HG02973 (cell line): ENCODE measurements around the gene PLOD3.
"Not testable (repeated sequence)": the region's sequence is repeated elsewhere in the genome, so short reads cannot be mapped to it uniquely, and the experiment has no call there.

ENCODE experiments used
- ATAC-seq: cut with Tn5 transposase; IDR thresholded peaks from one replicate; pipeline ENCODE4 v1.9.1; 2021; ENCODE audit warnings: moderate library complexity; ENCODE audit not compliant: unreplicated experiment

The PLOD3 gene, protein sequence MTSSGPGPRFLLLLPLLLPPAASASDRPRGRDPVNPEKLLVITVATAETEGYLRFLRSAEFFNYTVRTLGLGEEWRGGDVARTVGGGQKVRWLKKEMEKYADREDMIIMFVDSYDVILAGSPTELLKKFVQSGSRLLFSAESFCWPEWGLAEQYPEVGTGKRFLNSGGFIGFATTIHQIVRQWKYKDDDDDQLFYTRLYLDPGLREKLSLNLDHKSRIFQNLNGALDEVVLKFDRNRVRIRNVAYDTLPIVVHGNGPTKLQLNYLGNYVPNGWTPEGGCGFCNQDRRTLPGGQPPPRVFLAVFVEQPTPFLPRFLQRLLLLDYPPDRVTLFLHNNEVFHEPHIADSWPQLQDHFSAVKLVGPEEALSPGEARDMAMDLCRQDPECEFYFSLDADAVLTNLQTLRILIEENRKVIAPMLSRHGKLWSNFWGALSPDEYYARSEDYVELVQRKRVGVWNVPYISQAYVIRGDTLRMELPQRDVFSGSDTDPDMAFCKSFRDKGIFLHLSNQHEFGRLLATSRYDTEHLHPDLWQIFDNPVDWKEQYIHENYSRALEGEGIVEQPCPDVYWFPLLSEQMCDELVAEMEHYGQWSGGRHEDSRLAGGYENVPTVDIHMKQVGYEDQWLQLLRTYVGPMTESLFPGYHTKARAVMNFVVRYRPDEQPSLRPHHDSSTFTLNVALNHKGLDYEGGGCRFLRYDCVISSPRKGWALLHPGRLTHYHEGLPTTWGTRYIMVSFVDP

GRCh38 chr7:101217388-101218235 lies at the start of gene PLOD3, which contains the start of gene ZNHIT1:
Gene PLOD3 (minus strand): TSS chr7:101217581. CDS start chr7:101217274, 307 bp downstream.
Gene ZNHIT1 (plus strand): TSS chr7:101218165. CDS start chr7:101218196, 31 bp downstream.
- ATAC-seq = peak; percentile 44

- no peak for ATAC-seq
Measured at GRCh38 chr7:101265622-101266516, 48.5 kb upstream of the PLOD3 start.

DNA sequence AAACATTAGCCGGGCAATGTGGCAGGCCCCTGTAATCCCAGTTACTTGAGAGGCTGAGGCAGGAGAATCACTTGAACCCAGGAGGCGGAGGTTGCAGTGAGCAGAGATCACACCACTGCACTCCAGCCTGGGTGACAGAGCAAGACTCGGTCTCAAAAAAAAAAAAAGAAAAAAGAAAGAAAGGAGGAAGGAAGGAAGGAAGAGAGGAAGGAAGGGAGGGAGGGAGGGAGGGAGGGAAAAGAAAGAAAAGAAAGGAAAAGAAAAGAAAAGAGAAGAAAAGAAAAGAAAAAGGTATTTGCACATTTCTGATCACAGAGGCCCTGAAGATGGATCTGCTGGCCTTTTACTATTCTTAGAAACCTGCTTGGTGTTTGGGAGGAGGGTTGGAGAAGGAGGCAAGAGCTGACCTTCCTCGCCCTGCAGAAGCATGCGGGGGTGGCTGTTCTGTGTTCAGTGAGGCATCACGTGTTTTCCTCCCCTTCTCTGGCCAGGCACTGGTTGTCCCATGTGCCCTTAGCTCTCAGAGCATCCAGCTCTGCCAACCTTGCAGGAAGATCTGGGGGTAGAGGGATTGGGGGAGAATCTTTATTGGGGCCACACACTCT lies 46.8 kb upstream of the PLOD3 start:
- ATAC-seq = not testable (repeated sequence)

DNA sequence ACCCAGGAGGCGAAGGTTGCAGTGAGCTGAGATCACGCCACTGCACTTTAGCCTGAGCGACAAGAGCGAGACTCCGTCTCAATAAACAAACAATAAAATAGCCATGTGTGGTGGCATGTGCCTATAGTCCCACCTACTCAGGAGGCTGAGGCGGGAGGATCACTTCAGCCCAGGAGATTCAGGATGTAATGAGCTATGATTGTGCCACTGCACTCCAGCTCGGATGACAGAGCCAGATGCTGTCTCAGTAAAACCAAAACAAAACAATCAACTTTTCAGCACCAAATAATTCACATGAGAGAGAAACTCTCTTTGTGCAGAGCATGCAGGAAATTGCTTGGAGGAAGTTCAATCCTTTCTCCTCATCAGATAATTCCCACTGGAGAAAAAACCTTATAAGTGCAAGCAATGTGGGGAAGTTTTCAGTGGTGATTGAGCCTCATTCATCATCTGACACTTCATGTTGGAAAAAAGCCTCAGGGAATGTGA lies 40.9 kb upstream of the PLOD3 start:
- ATAC-seq = no peak

DNA sequence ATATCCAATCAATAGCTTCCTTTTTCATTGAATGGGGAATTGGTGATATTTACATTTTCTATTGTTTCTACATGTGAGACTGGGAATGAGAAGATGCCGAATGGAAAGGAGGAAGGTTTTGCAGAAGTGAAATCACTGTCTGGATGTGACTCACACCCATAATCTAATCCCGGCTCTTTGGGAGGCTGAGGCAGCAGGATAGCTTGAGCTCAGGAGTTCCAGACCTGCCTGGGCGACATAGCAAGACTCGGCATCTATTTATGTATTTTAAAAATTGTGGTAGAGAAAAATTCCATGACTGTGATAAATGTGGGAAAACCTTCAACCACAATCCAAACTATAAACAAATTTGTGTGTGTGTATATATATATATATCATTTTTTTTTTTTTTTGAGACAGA lies 38.4 kb upstream of the PLOD3 start:
- ATAC-seq = no peak

GRCh38 chr7:101253199-101253598 lies 35.8 kb upstream of the PLOD3 start:
- ATAC-seq = not testable (repeated sequence)

DNA sequence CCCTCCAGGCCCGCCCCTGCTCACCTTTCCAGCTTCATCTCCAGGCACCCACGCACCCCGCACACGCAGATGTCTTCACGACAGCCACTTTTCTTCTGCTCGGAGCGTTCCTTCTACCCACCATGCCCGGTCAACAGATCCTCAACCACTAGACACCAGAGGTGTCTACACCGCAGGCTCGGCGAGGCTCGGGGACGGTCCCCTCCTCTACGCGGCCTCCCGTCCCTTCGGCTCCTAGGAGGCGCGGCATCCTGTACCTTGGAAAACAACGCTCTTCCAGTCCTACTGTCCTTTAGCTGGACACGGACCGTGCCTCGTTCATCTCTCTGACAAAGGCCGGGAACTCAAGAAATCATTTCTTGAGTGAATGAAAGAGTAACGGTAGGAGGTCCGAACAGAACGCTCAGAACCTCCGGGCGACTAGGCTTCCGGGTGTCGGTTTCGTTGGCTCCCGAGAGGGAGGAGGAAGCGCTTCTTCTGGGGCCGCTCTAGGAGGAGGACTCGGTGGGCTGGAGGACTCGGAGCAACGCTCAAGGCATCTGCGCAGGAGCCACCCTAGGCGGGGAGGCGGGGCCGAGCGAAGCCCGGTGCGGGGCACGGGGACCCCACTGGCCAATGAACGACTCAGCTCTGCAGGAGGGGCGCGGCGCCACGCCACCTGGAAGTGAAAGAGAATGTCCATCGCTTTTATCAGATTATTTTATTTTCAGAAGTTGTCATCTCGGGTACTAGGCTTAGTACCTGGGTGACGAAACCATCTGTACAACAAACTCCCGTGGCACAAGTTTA lies 34.7 kb upstream of the PLOD3 start:
- ATAC-seq = peak; percentile 95

- ATAC-seq = no peak
Measured at GRCh38 chr7:101250324-101250723, 32.9 kb upstream of the PLOD3 start.

- ATAC-seq = no peak
Measured at GRCh38 chr7:101248276-101248675, 30.9 kb upstream of the PLOD3 start.

GRCh38 chr7:101245147-101245668 lies 27.8 kb upstream of the PLOD3 start:
- no peak for ATAC-seq

- ATAC-seq = peak; percentile 87
Measured at GRCh38 chr7:101244375-101245146, 27.2 kb upstream of the PLOD3 start, which contains the start of gene FIS1. Gene FIS1 (minus strand): TSS chr7:101245081. CDS start chr7:101245004, 77 bp downstream.

GRCh38 chr7:101243646-101244374 lies 26.4 kb upstream of the PLOD3 start:
- no peak for ATAC-seq

- no peak for ATAC-seq
Measured at GRCh38 chr7:101241443-101242349, 24.3 kb upstream of the PLOD3 start.

DNA sequence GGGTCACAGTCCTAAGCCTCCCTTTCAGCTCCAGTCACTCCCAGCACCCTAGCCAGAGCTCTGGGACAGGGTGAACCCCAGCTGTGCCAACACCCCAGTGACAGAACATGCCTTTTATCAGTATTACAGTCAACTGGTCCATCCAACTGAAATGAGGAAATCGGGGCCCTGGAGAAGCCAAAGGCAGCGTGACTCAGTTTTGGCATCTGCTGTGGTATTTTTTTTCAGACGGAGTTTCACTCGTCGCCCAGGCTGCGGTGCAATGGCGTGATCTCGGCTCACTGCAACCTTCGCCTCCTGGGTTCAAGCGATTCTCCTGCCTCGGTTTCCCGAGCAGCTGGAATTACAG lies 23.6 kb upstream of the PLOD3 start:
- ATAC-seq = no peak

GRCh38 chr7:101240226-101241014 lies 23.0 kb upstream of the PLOD3 start:
- no peak for ATAC-seq

DNA sequence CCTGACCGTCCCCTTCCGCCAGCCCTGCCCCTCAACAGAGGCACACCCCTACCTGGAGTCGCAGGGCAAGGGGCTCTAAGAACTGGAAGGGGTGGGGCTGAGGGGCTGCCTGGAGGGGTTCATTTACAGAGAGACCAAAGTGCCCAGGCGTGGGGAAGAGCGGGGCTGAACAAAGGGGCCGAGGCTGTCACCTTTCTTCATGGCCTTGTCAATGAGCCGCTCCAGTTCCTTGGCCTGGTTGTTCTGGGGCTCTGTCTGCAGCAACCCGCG lies 22.5 kb upstream of the PLOD3 start:
- no peak for ATAC-seq
